Measurements from ENCODE around the gene TFPI2.

TFPI2 gene

DNA sequence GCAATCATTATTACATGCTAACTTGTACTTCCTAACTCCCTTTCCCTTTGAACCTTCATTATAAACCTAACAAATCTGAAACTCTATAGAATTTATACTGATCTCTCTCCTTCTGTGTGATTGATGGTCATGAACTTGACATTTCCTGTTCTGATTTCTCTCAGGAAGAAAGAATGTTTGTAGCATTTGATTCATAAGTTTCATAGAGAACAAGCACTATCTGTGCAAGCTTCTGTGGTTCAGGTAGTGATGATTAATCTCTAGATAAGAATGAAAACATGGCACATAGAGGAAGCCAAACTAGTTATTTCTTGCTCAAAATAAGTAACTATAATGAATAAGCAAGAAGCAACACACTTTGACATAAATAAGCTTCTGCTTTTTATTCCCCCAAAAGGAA is 34.2 kb downstream of the TFPI2 start:
- DNase-seq (ENCODE audit: low read depth in 2 of 2), result no peak
- TF ChIP-seq, protein P1, sequence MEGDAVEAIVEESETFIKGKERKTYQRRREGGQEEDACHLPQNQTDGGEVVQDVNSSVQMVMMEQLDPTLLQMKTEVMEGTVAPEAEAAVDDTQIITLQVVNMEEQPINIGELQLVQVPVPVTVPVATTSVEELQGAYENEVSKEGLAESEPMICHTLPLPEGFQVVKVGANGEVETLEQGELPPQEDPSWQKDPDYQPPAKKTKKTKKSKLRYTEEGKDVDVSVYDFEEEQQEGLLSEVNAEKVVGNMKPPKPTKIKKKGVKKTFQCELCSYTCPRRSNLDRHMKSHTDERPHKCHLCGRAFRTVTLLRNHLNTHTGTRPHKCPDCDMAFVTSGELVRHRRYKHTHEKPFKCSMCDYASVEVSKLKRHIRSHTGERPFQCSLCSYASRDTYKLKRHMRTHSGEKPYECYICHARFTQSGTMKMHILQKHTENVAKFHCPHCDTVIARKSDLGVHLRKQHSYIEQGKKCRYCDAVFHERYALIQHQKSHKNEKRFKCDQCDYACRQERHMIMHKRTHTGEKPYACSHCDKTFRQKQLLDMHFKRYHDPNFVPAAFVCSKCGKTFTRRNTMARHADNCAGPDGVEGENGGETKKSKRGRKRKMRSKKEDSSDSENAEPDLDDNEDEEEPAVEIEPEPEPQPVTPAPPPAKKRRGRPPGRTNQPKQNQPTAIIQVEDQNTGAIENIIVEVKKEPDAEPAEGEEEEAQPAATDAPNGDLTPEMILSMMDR (IDR thresholded peaks at IDR 0.05; ENCODE audit: low read depth, low read length), result no peak
- H3K4me3 ChIP-seq (replicated peaks in 1 of 2; ENCODE audit: low read depth in 2 of 2, low read length in 2 of 2), result no peak overlapping the region

DNA sequence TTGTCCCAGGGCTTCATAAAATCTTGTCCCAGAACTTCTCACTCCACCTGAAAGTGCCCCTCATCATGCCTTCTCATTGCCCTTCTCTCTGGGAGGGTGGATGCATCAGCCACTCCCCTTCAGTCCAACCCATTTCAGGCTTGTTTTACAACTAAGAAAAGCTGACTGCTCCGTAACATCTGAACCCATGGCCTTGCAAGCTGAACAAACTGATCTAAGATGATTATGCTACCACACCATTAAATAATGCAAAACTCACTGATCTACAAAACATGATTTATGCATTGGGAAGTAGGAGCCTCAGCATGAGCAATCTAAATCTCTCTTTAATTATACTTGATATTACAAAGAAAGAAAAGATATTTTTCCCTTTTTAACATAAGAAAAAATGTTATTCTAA is 34.8 kb downstream of the TFPI2 start:
- TF ChIP-seq, protein P1 (IDR thresholded peaks at IDR 0.05; ENCODE audit: low read depth, low read length), result no peak
- DNase-seq (ENCODE audit: low read depth in 2 of 2), result no peak
- H3K4me3 ChIP-seq (replicated peaks in 1 of 2; ENCODE audit: low read depth in 2 of 2, low read length in 2 of 2), result no peak overlapping the region

- TF ChIP-seq, protein P1 (IDR thresholded peaks at IDR 0.05; ENCODE audit: low read depth, low read length), result no peak
- DNase-seq (ENCODE audit: low read depth in 2 of 2), result no peak
- H3K4me3 ChIP-seq (replicated peaks in 1 of 2; ENCODE audit: low read depth in 2 of 2, low read length in 2 of 2), result no peak overlapping the region
Measured at GRCh38 chr7:93854480-93854879, 36.1 kb downstream of the TFPI2 start.

GRCh38 chr7:93851536-93851935 is 39.0 kb downstream of the TFPI2 start:
- TF ChIP-seq, protein P1 (IDR thresholded peaks at IDR 0.05; ENCODE audit: low read depth, low read length), result no peak
- no peak overlapping the region for H3K4me3 ChIP-seq (replicated peaks in 1 of 2; ENCODE audit: low read depth in 2 of 2, low read length in 2 of 2)
- peak in 1 of 2 donors; percentile 31 for DNase-seq (ENCODE audit: low read depth in 2 of 2)

- H3K4me3 ChIP-seq (replicated peaks in 1 of 2; ENCODE audit: low read depth in 2 of 2, low read length in 2 of 2), result no peak overlapping the region
- TF ChIP-seq, protein P1 (IDR thresholded peaks at IDR 0.05; ENCODE audit: low read depth, low read length), result no peak
- DNase-seq (ENCODE audit: low read depth in 2 of 2), result peak in 1 of 2 donors; percentile 31
Measured at GRCh38 chr7:93843260-93843659, 47.3 kb downstream of the TFPI2 start.

DNA sequence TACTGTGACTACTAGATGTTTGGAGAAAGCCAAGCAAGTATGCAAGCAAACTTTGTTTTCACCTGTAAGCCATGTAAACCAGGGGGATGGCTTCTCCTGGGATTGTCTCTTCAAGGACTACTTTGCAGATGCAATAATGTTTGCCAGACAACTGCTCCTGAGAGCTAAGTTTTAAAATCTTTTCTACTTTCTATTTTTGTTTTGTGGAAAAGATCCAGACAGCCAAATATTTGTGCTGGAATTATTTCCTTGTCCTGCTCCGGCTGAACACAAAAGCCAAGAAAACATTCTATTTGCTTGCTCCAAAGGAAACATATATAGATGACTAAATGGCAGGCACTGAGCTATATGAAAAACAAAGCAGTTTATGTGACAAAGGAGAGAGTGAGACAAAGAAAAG is 51.6 kb downstream of the TFPI2 start:
- TF ChIP-seq, protein P1 (IDR thresholded peaks at IDR 0.05; ENCODE audit: low read depth, low read length), result no peak
- no peak overlapping the region for H3K4me3 ChIP-seq (replicated peaks in 1 of 2; ENCODE audit: low read depth in 2 of 2, low read length in 2 of 2)
- DNase-seq (ENCODE audit: low read depth in 2 of 2), result peak in 1 of 2 donors; percentile 14

- DNase-seq (ENCODE audit: low read depth in 2 of 2), result no peak
- TF ChIP-seq, protein P1 (IDR thresholded peaks at IDR 0.05; ENCODE audit: low read depth, low read length), result no peak
- no peak overlapping the region for H3K4me3 ChIP-seq (replicated peaks in 1 of 2; ENCODE audit: low read depth in 2 of 2, low read length in 2 of 2)
Measured at GRCh38 chr7:93837245-93837644, 53.3 kb downstream of the TFPI2 start.
